ENCODE data around the gene ACSS2.

ACSS2 gene, protein sequence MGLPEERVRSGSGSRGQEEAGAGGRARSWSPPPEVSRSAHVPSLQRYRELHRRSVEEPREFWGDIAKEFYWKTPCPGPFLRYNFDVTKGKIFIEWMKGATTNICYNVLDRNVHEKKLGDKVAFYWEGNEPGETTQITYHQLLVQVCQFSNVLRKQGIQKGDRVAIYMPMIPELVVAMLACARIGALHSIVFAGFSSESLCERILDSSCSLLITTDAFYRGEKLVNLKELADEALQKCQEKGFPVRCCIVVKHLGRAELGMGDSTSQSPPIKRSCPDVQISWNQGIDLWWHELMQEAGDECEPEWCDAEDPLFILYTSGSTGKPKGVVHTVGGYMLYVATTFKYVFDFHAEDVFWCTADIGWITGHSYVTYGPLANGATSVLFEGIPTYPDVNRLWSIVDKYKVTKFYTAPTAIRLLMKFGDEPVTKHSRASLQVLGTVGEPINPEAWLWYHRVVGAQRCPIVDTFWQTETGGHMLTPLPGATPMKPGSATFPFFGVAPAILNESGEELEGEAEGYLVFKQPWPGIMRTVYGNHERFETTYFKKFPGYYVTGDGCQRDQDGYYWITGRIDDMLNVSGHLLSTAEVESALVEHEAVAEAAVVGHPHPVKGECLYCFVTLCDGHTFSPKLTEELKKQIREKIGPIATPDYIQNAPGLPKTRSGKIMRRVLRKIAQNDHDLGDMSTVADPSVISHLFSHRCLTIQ

DNA sequence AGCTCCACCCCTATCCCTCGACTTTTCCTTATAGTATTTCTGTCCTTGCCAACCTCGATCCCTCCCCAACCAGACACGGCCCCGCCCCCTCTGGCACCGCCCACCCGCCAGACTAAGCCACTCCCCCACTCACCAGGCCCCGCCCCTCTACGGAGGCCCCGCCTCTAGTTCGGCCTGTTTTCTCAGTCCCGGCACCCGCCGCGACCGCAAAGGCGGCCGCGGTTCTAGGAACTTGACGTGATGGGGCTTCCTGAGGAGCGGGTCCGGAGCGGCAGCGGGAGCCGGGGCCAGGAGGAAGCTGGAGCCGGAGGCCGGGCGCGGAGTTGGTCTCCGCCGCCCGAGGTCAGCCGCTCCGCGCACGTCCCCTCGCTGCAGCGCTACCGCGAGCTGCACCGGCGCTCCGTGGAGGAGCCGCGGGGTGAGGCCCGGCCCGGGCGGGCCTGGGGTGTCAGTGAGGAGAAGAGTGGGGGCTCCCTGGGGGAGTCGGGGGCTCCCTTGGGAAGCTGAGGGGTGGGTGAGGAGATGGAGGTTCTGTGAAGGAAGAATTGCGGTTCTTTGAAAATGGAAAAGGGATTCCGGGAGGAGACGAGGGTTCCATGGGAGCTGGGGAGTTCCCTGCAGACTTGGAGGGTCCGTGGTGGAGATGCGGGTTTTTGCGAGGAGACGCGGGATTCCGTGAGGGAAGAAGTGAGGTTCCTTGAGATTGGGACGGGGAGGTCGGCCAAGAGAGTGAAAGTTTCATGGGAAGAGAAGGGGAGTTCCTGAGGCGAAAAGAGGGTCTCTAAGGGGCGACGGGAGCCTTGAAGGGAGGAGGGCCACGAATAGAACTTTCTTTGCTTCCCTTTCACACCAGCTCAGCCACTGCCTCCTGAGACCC is at the start of gene ACSS2:
Gene ACSS2, plus strand, starts transcription at position 207 of the 877 bp plus-strand sequence. Its CDS starts 34 bp downstream, at position 241.
- peak; percentile 98 for DNase-seq (ENCODE audit: low read depth in 2 of 2)

GRCh38 chr20:34829191-34829590 is 47.2 kb upstream of the ACSS2 start:
- DNase-seq (ENCODE audit: low read depth in 2 of 2), result no peak

DNA sequence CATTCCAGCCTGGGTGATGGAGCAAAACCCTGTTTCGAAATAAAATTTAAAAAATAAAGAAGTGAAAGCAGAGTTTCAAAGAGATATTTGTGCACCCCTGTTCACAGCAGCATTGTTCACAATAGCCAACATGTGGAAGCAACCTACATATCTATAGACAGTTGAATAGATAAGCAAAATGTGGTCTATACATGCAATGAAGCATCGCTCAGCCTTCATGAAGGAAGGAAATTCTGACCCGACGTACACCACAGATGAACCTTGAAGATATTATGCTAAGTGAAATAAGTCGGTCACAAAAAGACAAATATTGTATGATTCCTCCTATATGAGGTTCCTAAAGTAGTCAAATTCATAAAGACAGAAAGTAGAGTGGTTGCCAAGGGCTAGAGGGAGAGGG is 44.5 kb upstream of the ACSS2 start:
- no peak for DNase-seq (ENCODE audit: low read depth in 2 of 2)

DNA sequence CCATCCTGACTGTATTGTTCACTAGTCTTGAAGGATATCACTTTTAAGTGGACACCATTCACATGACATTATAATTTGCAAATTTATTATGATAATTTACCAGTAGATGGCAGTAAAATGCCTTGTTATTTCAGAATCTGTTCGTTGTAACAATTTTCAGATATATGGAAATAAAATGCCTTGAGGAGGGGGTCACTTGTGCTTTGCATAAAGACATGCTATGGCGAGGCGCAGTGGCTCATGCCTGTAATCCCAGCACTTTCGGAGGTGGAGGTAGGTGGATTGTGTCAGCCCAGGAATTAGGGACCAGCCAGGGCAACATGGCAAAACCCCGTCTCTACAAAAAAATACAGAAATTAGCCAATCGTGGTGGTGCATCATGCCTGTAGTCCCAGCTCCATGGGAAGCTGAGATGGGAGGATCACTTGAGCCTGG is 41.9 kb upstream of the ACSS2 start:
- no peak for DNase-seq (ENCODE audit: low read depth in 2 of 2)

DNA sequence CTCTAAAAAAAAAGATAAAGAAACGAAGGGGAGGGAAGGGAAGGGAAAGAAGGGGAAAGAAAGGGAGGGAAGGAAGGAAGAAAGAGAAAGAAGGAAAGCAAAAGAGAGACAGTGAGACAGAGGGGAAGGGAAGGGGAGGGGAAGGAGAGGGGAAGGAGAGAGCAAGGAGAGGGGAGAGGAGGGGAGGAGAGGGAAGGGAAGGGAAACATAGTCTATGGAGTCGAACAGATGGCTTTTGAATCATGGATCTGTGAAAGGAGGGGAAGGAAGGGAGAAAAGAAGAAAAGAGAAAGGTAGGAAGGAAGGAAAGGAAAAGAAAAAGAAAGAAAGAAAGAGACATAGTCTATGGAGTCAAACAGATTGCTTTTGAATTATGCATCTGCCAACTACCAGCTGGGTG is 34.3 kb upstream of the ACSS2 start:
- DNase-seq (ENCODE audit: low read depth in 2 of 2), result no peak

DNA sequence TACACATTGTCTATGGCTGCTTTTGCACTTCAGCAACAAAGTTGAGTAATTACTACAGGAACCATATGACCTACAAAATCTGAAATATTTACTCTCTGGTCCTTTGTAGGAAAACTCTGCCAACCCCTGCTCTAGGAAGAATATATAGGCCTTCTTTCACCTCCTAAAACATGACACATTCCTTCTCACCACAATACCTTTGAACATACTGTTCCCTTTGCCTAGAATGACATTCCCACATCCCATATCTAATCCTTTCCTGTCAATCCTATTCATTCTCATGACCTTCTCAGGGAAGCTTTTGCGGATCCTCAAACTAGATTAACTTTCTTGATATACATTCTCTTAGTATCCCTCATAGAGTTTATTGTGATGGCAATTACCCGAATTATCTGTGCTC is 33.0 kb upstream of the ACSS2 start:
- no peak for DNase-seq (ENCODE audit: low read depth in 2 of 2)

DNA sequence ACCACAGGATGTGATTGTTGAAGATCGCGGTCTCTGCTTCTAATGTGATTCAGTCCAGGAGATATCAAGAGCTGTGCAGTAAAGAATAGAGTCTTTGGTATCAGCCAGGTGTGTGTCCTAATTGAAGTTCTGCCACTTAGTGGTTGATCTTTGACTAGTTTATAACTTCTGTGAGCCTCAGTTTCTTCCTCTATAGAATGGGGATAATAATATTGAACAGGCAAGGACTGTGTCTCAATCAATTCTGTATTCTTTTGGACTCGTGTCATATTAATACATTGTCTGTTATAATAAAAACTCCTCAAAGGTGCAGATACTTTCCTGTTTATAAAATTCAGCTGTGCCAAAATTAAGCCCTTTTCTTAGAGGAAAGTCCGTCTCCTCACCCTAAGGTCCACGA is 27.8 kb upstream of the ACSS2 start:
- DNase-seq (ENCODE audit: low read depth in 2 of 2), result no peak

DNA sequence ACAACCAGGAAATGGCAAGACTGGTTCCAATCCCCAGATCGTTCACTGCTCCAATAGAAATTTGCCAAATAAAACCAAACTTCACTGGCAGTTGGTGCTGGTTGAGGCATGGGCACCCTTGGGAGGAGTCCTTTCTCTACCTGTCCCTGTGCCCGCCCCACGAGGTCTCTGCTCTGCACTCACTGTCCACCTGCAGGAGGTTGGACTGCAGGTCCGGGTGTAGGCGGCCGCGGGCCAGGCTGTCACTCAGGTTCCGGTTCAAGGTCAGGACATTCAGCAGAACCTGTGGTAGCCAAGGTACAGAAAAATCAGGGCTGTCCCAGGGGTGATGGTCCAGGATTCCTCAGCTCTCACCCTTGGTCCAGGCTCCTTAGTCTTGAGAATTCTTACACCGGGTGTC is 26.6 kb upstream of the ACSS2 start:
- no peak for DNase-seq (ENCODE audit: low read depth in 2 of 2)

DNA sequence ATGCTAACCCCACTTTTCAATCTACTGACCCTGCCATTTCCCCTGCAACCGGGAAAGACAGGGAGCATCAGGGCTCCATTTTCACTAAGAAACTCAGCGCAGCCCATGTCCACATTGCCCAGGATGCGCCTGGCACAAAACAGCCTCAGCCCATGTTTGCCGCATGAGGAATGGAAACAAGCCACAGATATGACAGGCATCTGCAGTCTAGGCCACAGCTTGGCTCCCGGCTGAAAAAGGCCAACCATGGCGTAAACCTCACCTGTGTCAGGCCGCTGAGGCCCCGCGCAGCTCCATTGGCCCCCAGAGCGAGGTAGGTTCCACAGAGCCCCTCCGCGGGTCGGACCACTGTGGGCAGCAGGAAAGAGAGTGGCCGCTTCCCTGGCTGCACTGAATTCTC is 25.4 kb upstream of the ACSS2 start:
- no peak for DNase-seq (ENCODE audit: low read depth in 2 of 2)

- no peak for DNase-seq (ENCODE audit: low read depth in 2 of 2)
These were observed 24.1 kb upstream of the ACSS2 start for GRCh38 chr20:34852298-34852697.

DNA sequence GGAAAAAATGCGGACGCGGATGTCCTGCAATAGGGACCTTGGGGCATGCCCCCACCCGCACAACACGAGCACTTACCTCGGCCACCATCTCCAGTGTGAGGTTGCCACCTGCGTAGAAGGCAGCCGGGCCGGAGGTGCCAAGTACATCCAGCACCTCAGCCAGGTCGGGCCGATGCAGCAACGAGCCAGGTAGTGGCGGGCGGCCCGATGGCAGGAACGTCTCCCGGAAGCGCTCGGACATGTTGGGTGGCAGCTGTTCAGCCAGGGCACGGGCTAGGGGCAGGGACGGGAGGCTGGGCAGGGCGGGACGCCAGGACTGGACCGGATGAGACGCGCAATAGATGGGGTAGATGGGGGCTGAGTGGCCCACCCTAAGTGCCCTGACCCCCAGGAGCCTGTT is 17.0 kb upstream of the ACSS2 start:
- DNase-seq (ENCODE audit: low read depth in 2 of 2), result no peak

DNA sequence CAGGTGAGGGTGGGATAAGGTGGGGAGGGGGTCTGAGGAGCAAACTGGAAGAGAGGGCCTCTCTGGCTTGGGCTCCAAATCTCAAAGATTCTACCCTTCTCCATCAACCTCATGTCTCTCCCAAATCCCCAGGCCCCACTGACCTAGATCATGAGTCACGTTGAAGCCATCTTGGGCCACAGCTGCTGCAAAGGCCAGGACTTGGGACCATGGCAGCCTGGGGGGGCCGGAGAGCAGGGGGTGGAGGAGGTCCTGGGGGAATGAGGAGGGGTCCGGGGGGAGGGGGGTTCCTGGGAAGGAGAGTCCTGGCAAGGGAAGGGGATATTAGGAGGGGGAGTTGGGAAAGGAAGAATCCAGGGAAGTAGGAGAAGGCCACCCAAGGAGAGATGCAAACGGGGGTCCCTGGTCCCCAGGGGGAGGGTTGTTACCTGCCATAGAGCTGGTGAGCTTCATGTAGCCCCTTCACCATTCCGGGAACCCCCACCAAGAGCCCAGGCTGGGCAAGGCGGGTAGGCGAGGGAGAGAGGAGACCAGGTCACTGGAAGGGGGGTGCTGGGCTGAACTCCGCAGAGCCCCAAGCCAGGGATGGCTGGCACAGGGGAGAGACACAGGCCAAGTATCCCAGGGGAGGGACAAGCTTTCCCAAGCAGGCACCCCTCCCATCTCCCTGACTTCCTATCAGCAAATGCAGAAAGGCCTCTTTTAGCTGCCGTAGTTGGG is 16.4 kb upstream of the ACSS2 start:
- no peak for DNase-seq (ENCODE audit: low read depth in 2 of 2)

GRCh38 chr20:34861386-34862084 is 14.9 kb upstream of the ACSS2 start:
- DNase-seq (ENCODE audit: low read depth in 2 of 2), result no peak

DNA sequence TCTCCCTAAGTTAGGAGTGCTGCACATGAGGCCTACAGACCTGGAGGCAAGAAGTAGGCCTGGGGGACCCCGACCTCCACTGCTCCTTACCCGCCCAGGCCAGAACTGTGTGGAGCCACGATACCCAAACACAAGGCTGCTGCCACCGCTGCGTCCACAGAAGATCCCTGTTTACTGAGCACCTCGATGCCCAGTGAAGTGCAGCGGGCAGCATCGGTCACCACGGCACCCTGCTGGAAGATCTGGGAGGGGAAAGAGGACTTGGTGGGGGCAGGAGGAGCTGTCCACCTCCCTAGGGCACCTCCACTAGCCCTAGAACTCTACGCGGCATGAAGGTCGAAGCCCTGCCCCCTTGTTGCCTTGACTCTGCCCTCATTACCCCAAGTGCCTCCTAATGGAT is 13.7 kb upstream of the ACSS2 start:
- no peak for DNase-seq (ENCODE audit: low read depth in 2 of 2)

DNA sequence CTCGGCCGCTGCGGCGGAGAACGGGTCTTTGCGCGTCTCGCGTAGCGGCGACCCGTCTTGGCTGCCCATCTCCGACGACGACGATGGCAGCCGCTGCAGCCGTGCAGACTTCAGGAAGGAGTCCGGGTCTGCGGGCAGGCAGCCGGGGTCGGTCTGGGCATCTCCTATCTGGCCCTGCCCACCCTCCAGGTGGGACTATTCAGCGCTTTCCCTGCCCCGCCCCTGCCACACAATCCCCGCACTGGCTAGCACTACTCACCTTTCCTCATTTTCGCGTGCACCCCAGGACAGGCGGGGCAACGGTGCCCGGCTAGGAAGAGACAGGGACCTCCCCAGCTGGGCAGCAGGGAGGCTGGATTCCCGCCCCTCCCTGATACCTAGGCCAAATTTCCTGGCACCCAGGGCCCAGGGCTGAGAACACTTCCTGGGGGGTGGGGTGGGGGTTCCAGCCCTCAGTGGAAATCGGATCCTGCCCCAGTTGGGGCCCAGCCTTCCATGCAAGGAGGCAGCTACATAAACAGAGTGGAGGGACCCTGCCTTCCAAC is 12.9 kb upstream of the ACSS2 start:
- no peak for DNase-seq (ENCODE audit: low read depth in 2 of 2)

- no peak for DNase-seq (ENCODE audit: low read depth in 2 of 2)
These were observed 12.2 kb upstream of the ACSS2 start for GRCh38 chr20:34864216-34864615.

GRCh38 chr20:34871320-34871926 is 5.0 kb upstream of the ACSS2 start:
- no peak for DNase-seq (ENCODE audit: low read depth in 2 of 2)

- no peak for DNase-seq (ENCODE audit: low read depth in 2 of 2)
These were observed 4.3 kb upstream of the ACSS2 start for GRCh38 chr20:34871966-34872621.

- peak; percentile 88 to 91 for DNase-seq (ENCODE audit: low read depth in 2 of 2)
These were observed 3.7 kb upstream of the ACSS2 start, which contains the start of gene GGT7 for GRCh38 chr20:34872622-34873224. Gene GGT7 (minus strand): TSS chr20:34872856. CDS start chr20:34872815, 41 bp downstream.
